NCI-H187 (cell line): ENCODE data around the gene BCORL1.

Experiments used
- DNase-seq, 2 experiments: peaks; one replicate each; lab custom pipeline; 2025; lab: John Stamatoyannopoulos, UW

BCORL1 gene

GRCh38 chrX:130094696-130095095 is 112.3 kb downstream of the BCORL1 start:
- DNase-seq, result no peak

DNA sequence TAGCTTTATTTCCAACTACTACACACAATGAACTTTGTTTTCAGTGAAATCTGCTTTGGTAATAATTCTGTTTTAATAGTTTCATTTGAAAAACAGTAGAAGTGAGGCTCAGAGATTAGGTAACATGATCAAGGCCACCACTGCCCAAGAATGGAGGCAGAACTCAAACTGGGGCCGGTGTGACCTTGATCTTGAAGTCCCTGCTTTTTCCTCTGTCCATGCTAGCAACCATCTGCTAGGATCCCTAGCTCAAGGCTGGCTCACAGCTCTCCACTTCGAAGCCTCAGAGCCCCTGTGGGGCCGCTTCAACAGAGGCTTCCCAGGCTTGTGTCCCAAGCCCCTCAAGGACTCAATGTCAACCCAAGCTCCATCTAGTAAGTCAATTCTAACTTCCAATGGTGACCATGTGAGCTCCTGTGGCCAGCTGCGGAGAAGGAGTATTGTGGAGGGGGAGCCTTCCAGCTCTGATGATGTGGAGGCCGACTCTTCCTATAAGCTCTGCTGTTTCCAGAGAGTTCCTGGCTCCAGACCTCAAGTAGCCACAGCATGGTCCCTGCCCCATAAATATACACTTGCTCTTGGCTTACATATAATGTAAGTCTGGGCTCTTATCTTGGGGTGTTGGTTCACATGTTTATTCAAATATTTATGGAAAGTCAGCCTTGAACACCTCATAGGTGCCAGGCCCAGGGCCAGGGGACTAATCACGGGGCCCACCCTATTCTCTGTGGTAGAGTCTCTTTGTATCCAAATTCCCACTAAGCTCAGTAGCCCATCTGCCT is 113.0 kb downstream of the BCORL1 start:
- no peak for DNase-seq

GRCh38 chrX:130097507-130098209 is 115.2 kb downstream of the BCORL1 start:
- DNase-seq, result no peak

GRCh38 chrX:130098210-130098552 is 115.7 kb downstream of the BCORL1 start:
- DNase-seq, result peak in 1 of 2 experiments; percentile 3

DNA sequence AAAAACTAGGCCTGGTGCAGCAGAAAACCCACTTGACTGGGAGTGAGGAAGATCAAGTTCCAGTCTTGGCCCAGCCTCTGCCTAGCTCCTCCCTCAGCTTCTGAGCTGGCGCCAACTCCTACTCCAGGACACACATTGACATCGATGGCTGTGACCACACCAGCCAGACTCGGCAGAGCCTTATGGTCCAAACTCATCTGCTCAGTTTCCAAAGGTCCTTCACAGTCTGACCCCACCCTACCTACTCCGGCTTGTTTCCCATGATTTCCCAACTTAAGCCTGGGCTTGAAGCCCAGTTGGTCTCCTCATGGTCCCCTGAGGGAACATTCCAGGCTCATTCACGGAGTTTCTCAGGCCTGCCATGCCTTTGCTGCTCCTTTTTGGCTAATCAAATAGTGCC is 117.7 kb downstream of the BCORL1 start:
- DNase-seq, result peak; percentile 6 to 17

DNA sequence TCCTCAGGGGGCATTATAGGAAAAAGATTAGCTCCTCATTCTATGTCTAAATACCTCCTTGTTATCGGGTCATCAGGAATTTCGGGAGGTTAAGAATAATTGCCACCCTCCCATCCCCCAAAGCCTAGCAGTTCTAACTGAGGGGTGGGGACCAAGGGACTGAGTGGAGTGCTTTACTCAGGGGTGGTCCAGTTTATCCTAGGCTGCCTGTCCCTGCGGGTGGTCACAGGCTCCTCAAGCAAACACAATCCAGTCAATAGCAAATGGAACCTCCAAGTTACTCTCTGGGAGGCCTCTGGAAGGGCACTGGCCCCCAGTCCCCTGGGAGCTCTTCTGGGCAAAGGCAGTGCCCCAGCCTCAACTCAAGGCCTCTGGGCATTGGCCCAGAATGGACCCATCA is 121.2 kb downstream of the BCORL1 start:
- DNase-seq, result no peak

DNA sequence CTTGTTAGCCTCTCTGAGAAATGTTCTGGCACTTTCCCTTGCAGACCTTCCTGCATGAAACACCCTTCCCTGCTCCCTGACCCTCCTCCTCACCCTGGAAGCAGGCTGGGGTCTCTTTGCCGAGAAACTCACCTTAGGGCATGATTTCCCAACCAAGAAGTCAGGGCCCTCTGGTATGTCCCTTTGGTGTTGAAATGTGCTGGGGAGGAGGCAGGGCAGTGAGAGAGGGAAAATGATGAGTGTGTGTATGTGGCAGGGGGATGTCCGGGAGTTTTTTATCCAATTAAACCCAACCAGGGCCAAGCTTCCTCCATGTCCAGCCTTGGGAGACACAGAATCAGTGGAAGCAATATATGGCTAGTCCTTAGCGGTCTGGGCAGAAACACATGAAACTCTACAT is 122.8 kb downstream of the BCORL1 start:
- no peak for DNase-seq

- no peak for DNase-seq
Measured at GRCh38 chrX:130106071-130106470, 123.6 kb downstream of the BCORL1 start.
